HepG2 (cell line): ENCODE measurements around the gene CTSA. TPM values are rescaled to one million over a fixed set of nuclear protein-coding genes. Genes with fewer than 3 reads are reported as not detected.

Experiments
- ADNP ChIP-seq: sonication (generic); formaldehyde crosslinking; IDR thresholded peaks from 2 replicates; pipeline ENCODE4 v1.4.0; 2020; ENCODE audit warnings: missing genetic modification reagents
- CEBPG ChIP-seq: IDR thresholded peaks from 2 replicates; pipeline ENCODE4 v1.6.1; 2016
- CHD4 ChIP-seq: fragments of 200-600 bp; sonication (generic); IDR thresholded peaks from 2 replicates; pipeline ENCODE4 v1.7.0; 2017; ENCODE audit warnings: mild to moderate bottlenecking, low read length, borderline replicate concordance
- CREM ChIP-seq, 2 experiments: sonication (generic) in 1 of 2; formaldehyde crosslinking in 1 of 2; IDR thresholded peaks; 2 replicates each; pipeline versions ENCODE4 v1.4.0 to v1.6.1; 2016 to 2020; ENCODE audit warnings: antibody characterized with exemption in 1 of 2, mild to moderate bottlenecking in 1 of 2, missing genetic modification reagents in 1 of 2
- DMAP1 ChIP-seq: IDR thresholded peaks from 2 replicates; pipeline ENCODE4 v1.6.1; 2016
- FOSL2 ChIP-seq: sonication (generic); formaldehyde crosslinking; IDR thresholded peaks from 2 replicates; pipeline ENCODE4 v1.4.0; 2020; ENCODE audit warnings: missing genetic modification reagents
- JDP2 ChIP-seq: sonication (generic); formaldehyde crosslinking; IDR thresholded peaks from 2 replicates; pipeline ENCODE4 v1.8.1; 2022; ENCODE audit warnings: missing genetic modification reagents, borderline replicate concordance
- JUN ChIP-seq: sonication (generic); formaldehyde crosslinking; IDR thresholded peaks from 2 replicates; pipeline ENCODE4 v1.4.0; 2020; ENCODE audit warnings: mild to moderate bottlenecking, missing genetic modification reagents
- SAP130 ChIP-seq: IDR thresholded peaks from 2 replicates; pipeline ENCODE4 v1.6.1; 2016; ENCODE audit warnings: low read depth
- SP2 ChIP-seq: sonication (generic); formaldehyde crosslinking; IDR thresholded peaks from 2 replicates; pipeline ENCODE4 v1.5.1; 2020; ENCODE audit warnings: mild to moderate bottlenecking, missing genetic modification reagents
- XBP1 ChIP-seq: sonication (generic); formaldehyde crosslinking; IDR thresholded peaks from 2 replicates; pipeline ENCODE4 v1.5.0; 2020; ENCODE audit warnings: missing genetic modification reagents
- ZKSCAN1 ChIP-seq: fragments of 150-350 bp; IDR thresholded peaks from 2 replicates; pipeline ENCODE4 v1.6.1; 2014; ENCODE audit warnings: low read length
- ZNF335 ChIP-seq: sonication (generic); formaldehyde crosslinking; IDR thresholded peaks from 2 replicates; pipeline ENCODE4 v1.4.0; 2020; ENCODE audit warnings: missing genetic modification reagents
- polyA plus RNA-seq, 8 experiments: library from polyadenylated mRNA; depleted of rRNA in 3 of 8; stranded (reverse) in 7 of 8; unstranded in 1 of 8; fragments of >200 nt; fragmentation: Illumina TruSeq in 4 of 8; extraction: Trizol in 4 of 8; gene quantifications; 2 replicates each; pipeline versions ENCODE4 v1.2.1 to v1.2.3, GENCODE V29; 2011 to 2016; ENCODE audit warnings: low read depth in 4 of 8, missing spikeins in 1 of 8, mixed read lengths in 1 of 8; ENCODE audit not compliant: insufficient read depth in 1 of 8
- total RNA-seq, 5 experiments: library from RNA; depleted of rRNA; stranded (reverse); fragments of >200 nt; fragmentation: Illumina TruSeq; extraction: Trizol; gene quantifications; 2 replicates each; pipeline ENCODE4 v1.2.3, GENCODE V29; 2016; ENCODE audit warnings: low read depth in 1 of 5
- TF ChIP-seq, protein P1 (sequence below): IDR thresholded peaks from 2 replicates; pipeline ENCODE4 v1.6.1; 2012; ENCODE audit warnings: low read depth, low read length, improper control_type of control experiment
- TF ChIP-seq, protein P2 (sequence below): sonication (generic); formaldehyde crosslinking; IDR thresholded peaks from 2 replicates; pipeline ENCODE4 v1.4.0; 2020; ENCODE audit warnings: missing genetic modification reagents
- TF ChIP-seq, protein P3 (sequence below): sonication (generic); formaldehyde crosslinking; IDR thresholded peaks from 2 replicates; pipeline ENCODE4 v1.4.0; 2020; ENCODE audit warnings: missing genetic modification reagents
- TF ChIP-seq, protein P4 (sequence below): sonication (generic); formaldehyde crosslinking; IDR thresholded peaks from 2 replicates; pipeline ENCODE4 v1.4.0; 2020; ENCODE audit warnings: missing genetic modification reagents, borderline replicate concordance
- TF ChIP-seq, protein P5 (sequence below): IDR thresholded peaks from 2 replicates; pipeline ENCODE4 v1.6.1; 2016; ENCODE audit warnings: mild to moderate bottlenecking
- TF ChIP-seq, protein P6 (sequence below): sonication (generic); formaldehyde crosslinking; IDR thresholded peaks from 2 replicates; pipeline ENCODE4 v1.5.0; 2020; ENCODE audit warnings: missing genetic modification reagents, mild to moderate bottlenecking, borderline replicate concordance
- TF ChIP-seq, protein P7 (sequence below): sonication (generic); formaldehyde crosslinking; IDR thresholded peaks from 2 replicates; pipeline ENCODE4 v1.5.0; 2020; ENCODE audit warnings: missing genetic modification reagents

CTSA gene
- total and polyA plus RNA-seq, 2 of the 13 experiments (the other 11 are each of a cell fraction or from before 2014, with no cell fraction given) = 202 to 231 TPM

DNA sequence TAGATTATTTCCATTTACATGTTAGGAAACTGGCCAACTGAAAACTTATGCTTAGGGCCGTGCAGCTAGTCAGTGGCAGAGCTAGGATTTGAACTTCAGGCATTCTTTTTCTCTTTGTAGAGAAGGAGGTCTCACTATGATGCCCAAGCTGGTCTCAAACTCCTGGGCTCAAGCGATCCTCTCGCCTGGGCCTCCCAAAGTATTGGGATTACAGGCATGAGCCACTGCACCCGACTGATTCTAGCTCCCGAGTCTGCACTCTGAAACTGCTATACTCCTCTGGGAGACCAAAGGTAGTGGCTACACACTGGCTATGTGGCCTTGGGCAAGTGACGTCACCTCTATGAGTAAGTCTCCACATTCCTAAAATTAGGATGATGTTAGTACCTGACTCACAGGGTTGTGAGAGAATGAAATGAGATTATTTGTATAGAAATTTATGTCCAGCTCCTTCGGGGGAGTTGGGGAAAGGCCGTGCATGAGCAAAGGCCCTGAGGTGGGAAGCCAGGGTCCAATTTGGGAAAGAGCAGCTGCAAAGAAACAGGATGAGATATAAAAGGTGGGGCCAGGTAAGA is 14.5 kb downstream of the CTSA start (continued):
- TF ChIP-seq ADNP (0 out of 2 replicates have a peak, but pooled peaks have one; percentile 23), SP2 (CRISPR knock-in tag) (no peak; the same call in 1 of the 2 replicates), CEBPG (CRISPR knock-in tag) (peak; percentile 12; the same call in 1 of the 2 replicates), CHD4 (no peak), SAP130 (CRISPR knock-in tag) (peak; percentile 24; the same call in 1 of the 2 replicates), CREM (IDR thresholded peaks at IDR 0.05) (peak; percentile 59), CREM (CRISPR knock-in tag; IDR thresholded peaks at IDR 0.05) (no peak), DMAP1 (CRISPR knock-in tag) (no peak), XBP1 (CRISPR knock-in tag) (0 out of 2 replicates have a peak, but pooled peaks have one; percentile 35), JUN (peak; percentile 58; the same call in 1 of the 2 replicates), ZKSCAN1 (no peak), JDP2 (CRISPR knock-in tag) (no peak), FOSL2 (peak; percentile 92), ZNF335 (CRISPR knock-in tag) (peak; percentile 20; the same call in 1 of the 2 replicates)
- TF ChIP-seq, protein P1, sequence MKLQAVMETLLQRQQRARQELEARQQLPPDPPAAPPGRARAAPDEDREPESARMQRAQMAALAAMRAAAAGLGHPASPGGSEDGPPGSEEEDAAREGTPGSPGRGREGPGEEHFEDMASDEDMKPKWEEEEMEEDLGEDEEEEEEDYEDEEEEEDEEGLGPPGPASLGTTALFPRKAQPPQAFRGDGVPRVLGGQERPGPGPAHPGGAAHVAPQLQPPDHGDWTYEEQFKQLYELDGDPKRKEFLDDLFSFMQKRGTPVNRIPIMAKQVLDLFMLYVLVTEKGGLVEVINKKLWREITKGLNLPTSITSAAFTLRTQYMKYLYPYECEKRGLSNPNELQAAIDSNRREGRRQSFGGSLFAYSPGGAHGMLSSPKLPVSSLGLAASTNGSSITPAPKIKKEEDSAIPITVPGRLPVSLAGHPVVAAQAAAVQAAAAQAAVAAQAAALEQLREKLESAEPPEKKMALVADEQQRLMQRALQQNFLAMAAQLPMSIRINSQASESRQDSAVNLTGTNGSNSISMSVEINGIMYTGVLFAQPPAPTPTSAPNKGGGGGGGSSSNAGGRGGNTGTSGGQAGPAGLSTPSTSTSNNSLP = peak; percentile 52; the same call in 1 of the 2 replicates
- TF ChIP-seq, protein P2, sequence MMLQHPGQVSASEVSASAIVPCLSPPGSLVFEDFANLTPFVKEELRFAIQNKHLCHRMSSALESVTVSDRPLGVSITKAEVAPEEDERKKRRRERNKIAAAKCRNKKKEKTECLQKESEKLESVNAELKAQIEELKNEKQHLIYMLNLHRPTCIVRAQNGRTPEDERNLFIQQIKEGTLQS (CRISPR knock-in tag) = peak; percentile 93
- TF ChIP-seq, protein P3, sequence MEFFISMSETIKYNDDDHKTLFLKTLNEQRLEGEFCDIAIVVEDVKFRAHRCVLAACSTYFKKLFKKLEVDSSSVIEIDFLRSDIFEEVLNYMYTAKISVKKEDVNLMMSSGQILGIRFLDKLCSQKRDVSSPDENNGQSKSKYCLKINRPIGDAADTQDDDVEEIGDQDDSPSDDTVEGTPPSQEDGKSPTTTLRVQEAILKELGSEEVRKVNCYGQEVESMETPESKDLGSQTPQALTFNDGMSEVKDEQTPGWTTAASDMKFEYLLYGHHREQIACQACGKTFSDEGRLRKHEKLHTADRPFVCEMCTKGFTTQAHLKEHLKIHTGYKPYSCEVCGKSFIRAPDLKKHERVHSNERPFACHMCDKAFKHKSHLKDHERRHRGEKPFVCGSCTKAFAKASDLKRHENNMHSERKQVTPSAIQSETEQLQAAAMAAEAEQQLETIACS = no peak
- TF ChIP-seq, protein P4, sequence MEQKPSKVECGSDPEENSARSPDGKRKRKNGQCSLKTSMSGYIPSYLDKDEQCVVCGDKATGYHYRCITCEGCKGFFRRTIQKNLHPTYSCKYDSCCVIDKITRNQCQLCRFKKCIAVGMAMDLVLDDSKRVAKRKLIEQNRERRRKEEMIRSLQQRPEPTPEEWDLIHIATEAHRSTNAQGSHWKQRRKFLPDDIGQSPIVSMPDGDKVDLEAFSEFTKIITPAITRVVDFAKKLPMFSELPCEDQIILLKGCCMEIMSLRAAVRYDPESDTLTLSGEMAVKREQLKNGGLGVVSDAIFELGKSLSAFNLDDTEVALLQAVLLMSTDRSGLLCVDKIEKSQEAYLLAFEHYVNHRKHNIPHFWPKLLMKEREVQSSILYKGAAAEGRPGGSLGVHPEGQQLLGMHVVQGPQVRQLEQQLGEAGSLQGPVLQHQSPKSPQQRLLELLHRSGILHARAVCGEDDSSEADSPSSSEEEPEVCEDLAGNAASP (CRISPR knock-in tag) = no peak
- TF ChIP-seq, protein P5, sequence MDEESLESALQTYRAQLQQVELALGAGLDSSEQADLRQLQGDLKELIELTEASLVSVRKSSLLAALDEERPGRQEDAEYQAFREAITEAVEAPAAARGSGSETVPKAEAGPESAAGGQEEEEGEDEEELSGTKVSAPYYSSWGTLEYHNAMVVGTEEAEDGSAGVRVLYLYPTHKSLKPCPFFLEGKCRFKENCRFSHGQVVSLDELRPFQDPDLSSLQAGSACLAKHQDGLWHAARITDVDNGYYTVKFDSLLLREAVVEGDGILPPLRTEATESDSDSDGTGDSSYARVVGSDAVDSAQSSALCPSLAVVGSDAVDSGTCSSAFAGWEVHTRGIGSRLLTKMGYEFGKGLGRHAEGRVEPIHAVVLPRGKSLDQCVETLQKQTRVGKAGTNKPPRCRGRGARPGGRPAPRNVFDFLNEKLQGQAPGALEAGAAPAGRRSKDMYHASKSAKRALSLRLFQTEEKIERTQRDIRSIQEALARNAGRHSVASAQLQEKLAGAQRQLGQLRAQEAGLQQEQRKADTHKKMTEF (CRISPR knock-in tag) = 0 out of 2 replicates have a peak, but pooled peaks have one; percentile 49
- TF ChIP-seq, protein P6, sequence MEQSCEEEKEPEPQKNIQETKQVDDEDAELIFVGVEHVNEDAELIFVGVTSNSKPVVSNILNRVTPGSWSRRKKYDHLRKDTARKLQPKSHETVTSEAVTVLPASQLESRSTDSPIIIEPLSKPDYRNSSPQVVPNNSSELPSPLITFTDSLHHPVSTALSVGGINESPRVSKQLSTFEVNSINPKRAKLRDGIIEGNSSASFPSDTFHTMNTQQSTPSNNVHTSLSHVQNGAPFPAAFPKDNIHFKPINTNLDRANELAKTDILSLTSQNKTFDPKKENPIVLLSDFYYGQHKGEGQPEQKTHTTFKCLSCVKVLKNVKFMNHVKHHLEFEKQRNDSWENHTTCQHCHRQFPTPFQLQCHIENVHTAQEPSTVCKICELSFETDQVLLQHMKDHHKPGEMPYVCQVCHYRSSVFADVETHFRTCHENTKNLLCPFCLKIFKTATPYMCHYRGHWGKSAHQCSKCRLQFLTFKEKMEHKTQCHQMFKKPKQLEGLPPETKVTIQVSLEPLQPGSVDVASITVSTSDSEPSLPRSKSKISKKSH = no peak
- TF ChIP-seq, protein P7, sequence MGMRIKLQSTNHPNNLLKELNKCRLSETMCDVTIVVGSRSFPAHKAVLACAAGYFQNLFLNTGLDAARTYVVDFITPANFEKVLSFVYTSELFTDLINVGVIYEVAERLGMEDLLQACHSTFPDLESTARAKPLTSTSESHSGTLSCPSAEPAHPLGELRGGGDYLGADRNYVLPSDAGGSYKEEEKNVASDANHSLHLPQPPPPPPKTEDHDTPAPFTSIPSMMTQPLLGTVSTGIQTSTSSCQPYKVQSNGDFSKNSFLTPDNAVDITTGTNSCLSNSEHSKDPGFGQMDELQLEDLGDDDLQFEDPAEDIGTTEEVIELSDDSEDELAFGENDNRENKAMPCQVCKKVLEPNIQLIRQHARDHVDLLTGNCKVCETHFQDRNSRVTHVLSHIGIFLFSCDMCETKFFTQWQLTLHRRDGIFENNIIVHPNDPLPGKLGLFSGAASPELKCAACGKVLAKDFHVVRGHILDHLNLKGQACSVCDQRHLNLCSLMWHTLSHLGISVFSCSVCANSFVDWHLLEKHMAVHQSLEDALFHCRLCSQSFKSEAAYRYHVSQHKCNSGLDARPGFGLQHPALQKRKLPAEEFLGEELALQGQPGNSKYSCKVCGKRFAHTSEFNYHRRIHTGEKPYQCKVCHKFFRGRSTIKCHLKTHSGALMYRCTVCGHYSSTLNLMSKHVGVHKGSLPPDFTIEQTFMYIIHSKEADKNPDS (CRISPR knock-in tag) = peak; percentile 87; the same call in 1 of the 2 replicates
